Measurements from ENCODE around the gene FBXO45. TPM values are rescaled to one million over a fixed set of nuclear protein-coding genes. Genes with fewer than 3 reads are reported as not detected.

The FBXO45 gene
- total and polyA plus RNA-seq, 9 of the 15 experiments (the other 6 are each of a cell fraction or from before 2014, with no cell fraction given): 15.2 to 52.8 (median 37.0) TPM

GRCh38 chr3:196632046-196632751 lies 63.7 kb downstream of the FBXO45 start (continued):
- peak; percentile 71 for TF ChIP-seq MGA (IDR thresholded peaks at IDR 0.05)
- no peak for TF ChIP-seq BCL6 (CRISPR knock-in tag; IDR thresholded peaks at IDR 0.05)
- TF ChIP-seq HNRNPUL1 (IDR thresholded peaks at IDR 0.05; ENCODE audit: low read length): no peak
- no peak for TF ChIP-seq KAT2B (IDR thresholded peaks at IDR 0.05; ENCODE audit: low read depth, low read length)
- TF ChIP-seq ZBTB33 (CRISPR knock-in tag; IDR thresholded peaks at IDR 0.05): peak; percentile 46; the same call in 1 of the 2 replicates
- TF ChIP-seq TFE3 (CRISPR knock-in tag; IDR thresholded peaks at IDR 0.05): no peak
- TF ChIP-seq CBX3 (IDR thresholded peaks at IDR 0.05; ENCODE audit: borderline replicate concordance in 1 of 2, low read length in 2 of 2): 0 out of 3 replicates have a peak, but pooled peaks of 1 of the 2 experiments have one; percentile 40
- peak; percentile 21; the same call in 1 of the 2 replicates for TF ChIP-seq ZBTB17 (CRISPR knock-in tag; IDR thresholded peaks at IDR 0.05)
- no peak; the same call in 1 of the 2 replicates for TF ChIP-seq ZBTB9 (CRISPR knock-in tag; IDR thresholded peaks at IDR 0.05)
- no peak; the same call in 1 of the 2 replicates for TF ChIP-seq CBX5 (IDR thresholded peaks at IDR 0.05; ENCODE audit: borderline replicate concordance, low read depth)
